GM10847 (cell line): Measurements from ENCODE around the gene NPLOC4.

Source experiments
- POLR2A ChIP-seq: IDR thresholded peaks from 2 replicates; pipeline ENCODE4 v1.6.1; 2011; ENCODE audit not compliant: insufficient read length; ENCODE audit errors: extremely low read depth

The NPLOC4 gene

GRCh38 chr17:81648013-81648706 is 11.2 kb upstream of the NPLOC4 start:
- TF ChIP-seq POLR2A, result no peak

GRCh38 chr17:81647640-81648012 is 10.7 kb upstream of the NPLOC4 start:
- no peak for TF ChIP-seq POLR2A

DNA sequence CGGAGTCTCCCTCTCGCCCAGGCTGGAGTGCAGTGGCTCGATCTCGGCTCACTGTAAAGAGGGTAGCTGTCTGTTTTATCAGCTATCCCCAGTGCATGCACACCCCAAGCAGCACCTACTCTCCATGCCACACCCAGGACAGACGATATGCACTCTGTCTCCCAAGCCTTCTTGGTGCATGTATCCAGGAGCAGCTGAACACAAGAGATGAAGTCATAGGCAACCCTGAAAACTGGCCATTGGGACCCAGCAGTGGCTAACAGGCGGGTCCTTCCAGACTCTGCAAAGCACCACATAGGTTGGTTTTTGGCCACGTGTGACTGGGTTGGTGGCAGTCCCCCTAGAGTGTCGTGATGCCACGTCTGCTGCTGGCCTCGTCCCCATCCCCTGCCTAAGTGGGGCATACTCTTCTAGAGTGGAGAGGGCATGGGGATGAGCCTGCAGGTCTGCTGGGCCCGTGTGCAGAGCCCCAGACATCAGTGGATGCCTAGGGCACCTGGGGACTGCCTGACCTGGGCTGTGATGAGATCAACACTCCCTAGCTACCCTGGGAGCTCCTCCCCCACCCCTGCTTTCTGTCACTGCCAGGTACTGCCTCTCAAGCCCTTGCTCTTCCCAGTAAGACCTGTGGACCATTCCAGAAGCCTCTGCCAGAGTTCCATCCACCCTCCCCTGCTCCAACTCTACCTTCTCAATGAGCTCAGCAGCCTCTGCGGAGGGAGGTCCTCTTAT is 10.1 kb upstream of the NPLOC4 start:
- TF ChIP-seq POLR2A, result no peak

GRCh38 chr17:81644976-81645952 is 8.4 kb upstream of the NPLOC4 start:
- no peak for TF ChIP-seq POLR2A

DNA sequence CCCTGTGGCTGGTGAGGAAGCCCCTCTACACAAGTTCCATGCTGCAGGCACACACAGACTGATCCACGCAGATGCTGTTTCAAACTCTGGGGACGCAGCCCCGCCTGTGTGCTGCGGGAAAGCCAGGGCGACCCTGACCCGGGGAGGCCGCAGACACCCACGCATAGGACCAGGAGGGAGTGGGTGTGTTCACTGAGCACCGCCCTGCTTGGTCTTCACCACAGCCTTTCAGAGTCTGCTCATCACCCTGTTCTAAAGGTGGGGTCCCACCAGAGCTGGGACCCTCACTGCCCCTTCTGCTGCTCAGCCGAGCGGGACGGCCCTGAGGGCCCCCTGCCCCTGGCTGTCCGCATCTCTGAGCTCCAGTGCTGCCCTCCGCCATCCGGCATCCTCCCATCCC is 7.6 kb upstream of the NPLOC4 start:
- TF ChIP-seq POLR2A, result no peak

GRCh38 chr17:81641825-81642489 is 5.0 kb upstream of the NPLOC4 start:
- no peak for TF ChIP-seq POLR2A

DNA sequence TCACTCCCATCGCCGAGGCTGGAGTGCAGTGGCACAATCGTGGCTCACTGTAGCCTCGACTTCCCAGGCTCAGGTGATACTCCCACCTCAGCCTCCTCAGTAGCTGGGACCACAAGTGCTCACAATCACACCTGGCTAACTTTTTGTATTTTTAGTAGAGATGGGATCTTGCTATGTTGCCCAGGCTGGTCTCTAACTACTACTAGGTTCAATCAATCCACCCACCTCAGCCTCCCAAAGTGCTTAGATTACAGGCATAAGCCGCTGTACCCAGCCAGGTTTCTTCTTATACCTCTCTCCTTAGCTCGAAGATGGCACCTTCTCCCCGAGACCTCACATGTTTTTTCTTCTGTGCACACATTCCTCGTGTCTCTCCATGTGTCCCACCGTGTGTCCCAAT is 3.1 kb upstream of the NPLOC4 start:
- TF ChIP-seq POLR2A, result no peak

- no peak for TF ChIP-seq POLR2A
These were observed 1.8 kb upstream of the NPLOC4 start for GRCh38 chr17:81638683-81639082.

DNA sequence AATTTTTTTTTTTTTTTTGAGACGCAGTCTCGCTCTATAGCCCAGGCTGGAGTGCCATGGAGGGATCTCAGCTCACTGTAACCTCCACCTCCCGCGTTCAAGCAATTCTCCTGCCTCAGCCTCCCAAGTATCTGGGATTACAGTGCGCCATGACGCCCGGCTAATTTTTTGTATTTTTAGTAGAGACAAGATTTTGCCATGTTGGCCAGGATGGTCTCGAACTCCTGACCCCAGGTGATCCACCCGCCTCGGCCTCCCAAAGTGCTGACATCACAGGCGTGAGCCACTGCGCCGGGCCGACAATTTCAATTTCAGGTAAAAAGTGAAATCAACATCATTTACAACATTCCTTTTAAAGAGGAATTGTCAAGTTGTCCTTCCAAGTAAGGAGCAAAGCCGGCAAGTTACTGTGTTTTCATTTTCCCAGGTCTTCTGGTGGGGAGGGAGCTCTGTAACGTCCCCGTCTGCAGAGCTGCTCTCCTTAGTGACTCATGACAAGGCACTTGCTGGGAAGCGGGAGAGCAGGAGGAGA is 873 bp downstream of the NPLOC4 start:
- TF ChIP-seq POLR2A, result no peak

GRCh38 chr17:81635431-81635830 is 1.5 kb downstream of the NPLOC4 start:
- TF ChIP-seq POLR2A, result no peak

- TF ChIP-seq POLR2A, result no peak
These were observed 5.4 kb downstream of the NPLOC4 start for GRCh38 chr17:81631482-81631881.

DNA sequence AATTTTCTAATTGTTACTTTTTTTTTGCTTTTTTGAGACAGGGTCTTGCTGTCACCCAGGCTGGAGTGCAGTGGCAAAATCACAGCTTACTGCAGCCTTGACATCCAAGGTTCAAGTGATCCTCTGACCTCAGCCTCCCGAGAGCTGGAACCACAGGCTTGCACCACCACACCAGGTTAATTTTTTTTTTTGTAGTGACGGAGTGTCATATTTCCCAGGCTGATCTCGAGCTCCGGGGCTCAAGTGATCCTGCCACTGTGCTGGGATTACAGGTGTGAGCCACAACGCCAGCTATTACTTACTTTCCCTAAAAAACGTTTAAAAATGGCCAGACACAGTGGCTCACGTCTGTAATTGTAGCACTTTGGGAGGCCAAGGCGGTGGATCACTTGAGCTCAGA is 6.6 kb downstream of the NPLOC4 start:
- TF ChIP-seq POLR2A, result no peak

GRCh38 chr17:81621494-81622130 is 15.3 kb downstream of the NPLOC4 start:
- TF ChIP-seq POLR2A, result no peak

GRCh38 chr17:81616877-81617276 is 20.0 kb downstream of the NPLOC4 start:
- TF ChIP-seq POLR2A, result no peak
